ENCODE measurements around the gene BBC3.

DNA sequence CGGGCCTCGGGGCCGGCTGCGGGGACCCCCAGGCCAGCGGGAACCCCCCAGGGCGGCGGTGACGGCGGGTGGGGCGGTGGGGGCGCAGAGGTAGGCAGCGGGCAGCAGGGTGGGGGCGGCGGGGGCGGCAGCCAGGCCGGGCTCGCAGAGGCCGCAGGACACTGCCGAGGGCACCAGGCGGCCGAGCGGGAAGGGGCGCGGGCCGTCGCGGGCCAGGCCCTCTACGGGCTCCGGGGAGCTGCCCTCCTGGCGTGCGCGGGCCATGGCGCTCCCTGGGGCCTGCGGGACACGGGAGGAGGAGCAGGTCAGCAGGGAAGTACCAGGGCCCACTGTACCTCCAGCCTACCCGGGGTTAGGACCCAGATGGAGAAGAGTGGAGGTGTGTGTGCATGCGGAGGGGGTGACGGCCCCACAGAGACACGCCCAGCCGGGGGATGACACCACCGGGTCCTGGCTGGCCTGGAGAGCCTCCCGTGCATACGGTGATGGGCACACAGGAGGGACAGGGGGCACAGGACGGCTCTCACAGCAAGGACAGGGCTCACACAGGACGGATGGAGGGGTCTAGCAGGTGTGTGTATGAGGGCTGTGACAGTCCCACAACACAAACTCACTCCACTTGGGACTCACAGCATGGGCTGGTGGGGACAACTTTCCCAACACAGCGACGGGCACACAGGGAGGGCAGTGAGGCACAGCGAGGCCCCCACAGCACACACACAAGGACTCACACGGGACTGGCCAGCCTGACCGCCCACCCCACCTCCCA, 2.6 kb downstream of the BBC3 start:
- TF ChIP-seq, protein P1, sequence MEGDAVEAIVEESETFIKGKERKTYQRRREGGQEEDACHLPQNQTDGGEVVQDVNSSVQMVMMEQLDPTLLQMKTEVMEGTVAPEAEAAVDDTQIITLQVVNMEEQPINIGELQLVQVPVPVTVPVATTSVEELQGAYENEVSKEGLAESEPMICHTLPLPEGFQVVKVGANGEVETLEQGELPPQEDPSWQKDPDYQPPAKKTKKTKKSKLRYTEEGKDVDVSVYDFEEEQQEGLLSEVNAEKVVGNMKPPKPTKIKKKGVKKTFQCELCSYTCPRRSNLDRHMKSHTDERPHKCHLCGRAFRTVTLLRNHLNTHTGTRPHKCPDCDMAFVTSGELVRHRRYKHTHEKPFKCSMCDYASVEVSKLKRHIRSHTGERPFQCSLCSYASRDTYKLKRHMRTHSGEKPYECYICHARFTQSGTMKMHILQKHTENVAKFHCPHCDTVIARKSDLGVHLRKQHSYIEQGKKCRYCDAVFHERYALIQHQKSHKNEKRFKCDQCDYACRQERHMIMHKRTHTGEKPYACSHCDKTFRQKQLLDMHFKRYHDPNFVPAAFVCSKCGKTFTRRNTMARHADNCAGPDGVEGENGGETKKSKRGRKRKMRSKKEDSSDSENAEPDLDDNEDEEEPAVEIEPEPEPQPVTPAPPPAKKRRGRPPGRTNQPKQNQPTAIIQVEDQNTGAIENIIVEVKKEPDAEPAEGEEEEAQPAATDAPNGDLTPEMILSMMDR (IDR thresholded peaks at IDR 0.05): no peak
- TF ChIP-seq, protein P2, sequence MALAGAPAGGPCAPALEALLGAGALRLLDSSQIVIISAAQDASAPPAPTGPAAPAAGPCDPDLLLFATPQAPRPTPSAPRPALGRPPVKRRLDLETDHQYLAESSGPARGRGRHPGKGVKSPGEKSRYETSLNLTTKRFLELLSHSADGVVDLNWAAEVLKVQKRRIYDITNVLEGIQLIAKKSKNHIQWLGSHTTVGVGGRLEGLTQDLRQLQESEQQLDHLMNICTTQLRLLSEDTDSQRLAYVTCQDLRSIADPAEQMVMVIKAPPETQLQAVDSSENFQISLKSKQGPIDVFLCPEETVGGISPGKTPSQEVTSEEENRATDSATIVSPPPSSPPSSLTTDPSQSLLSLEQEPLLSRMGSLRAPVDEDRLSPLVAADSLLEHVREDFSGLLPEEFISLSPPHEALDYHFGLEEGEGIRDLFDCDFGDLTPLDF (CRISPR knock-in tag; IDR thresholded peaks at IDR 0.05): no peak
- TF ChIP-seq ZNF423 (CRISPR knock-in tag; IDR thresholded peaks at IDR 0.05): no peak

Measured in WTC11 (cell line).